DOHH2 (cell line): ENCODE results near the gene TNFAIP8L2.
A peak's percentile ranks its signal among the peaks of the same experiment; 100 is the strongest.

Source experiments
- H3F3A ChIP-seq: fragments of 200-600 bp; sonication (generic), shearing (Covaris generic); 2 replicates; pipeline ENCODE4 v1.6.0; 2016; ENCODE audit warnings: antibody characterized with exemption, mild to moderate bottlenecking; ENCODE audit not compliant: control insufficient read depth, insufficient read depth
- H3K27ac ChIP-seq: fragments of 200-600 bp; sonication (generic); 2 replicates; pipeline ENCODE4 v1.5.1; 2014; ENCODE audit warnings: low read depth, mild to moderate bottlenecking, low read length, moderate library complexity
- H3K27me3 ChIP-seq: fragments of 200-600 bp; sonication (generic); 2 replicates; pipeline ENCODE4 v1.6.1; 2014; ENCODE audit warnings: mild to moderate bottlenecking, low read length, mixed read lengths; ENCODE audit not compliant: control insufficient read depth
- H3K36me3 ChIP-seq: fragments of 200-600 bp; sonication (generic); 2 replicates; pipeline ENCODE4 v1.6.1; 2014; ENCODE audit warnings: mild to moderate bottlenecking, low read length, moderate library complexity, mixed read lengths; ENCODE audit not compliant: control insufficient read depth
- H3K4me1 ChIP-seq: fragments of 200-600 bp; sonication (generic); 2 replicates; pipeline ENCODE4 v1.6.1; 2014; ENCODE audit warnings: mild to moderate bottlenecking, low read length, mixed read lengths; ENCODE audit not compliant: control insufficient read depth
- H3K4me2 ChIP-seq: fragments of 200-600 bp; sonication (generic); 2 replicates; pipeline ENCODE4 v1.6.0; 2014; ENCODE audit warnings: mild to moderate bottlenecking, low read length, moderate library complexity
- H3K4me3 ChIP-seq: fragments of 200-600 bp; sonication (generic); 2 replicates; pipeline ENCODE4 v1.5.1; 2014; ENCODE audit warnings: mild to moderate bottlenecking, low read length, mixed read lengths
- H3K79me2 ChIP-seq: fragments of 200-600 bp; sonication (generic); 2 replicates; pipeline ENCODE4 v1.6.1; 2014; ENCODE audit warnings: mild to moderate bottlenecking, low read length, mixed read lengths; ENCODE audit not compliant: control insufficient read depth
- H3K9me2 ChIP-seq: fragments of 200-600 bp; sonication (generic); replicated peaks from 2 replicates; pipeline ENCODE4 v1.6.1; 2014; ENCODE audit warnings: mild to moderate bottlenecking, low read length, mixed read lengths; ENCODE audit not compliant: control insufficient read depth
- H3K9me3 ChIP-seq: fragments of 200-600 bp; sonication (generic); 2 replicates; pipeline ENCODE4 v1.6.1; 2014; ENCODE audit warnings: antibody characterized with exemption, low read length, mixed read lengths; ENCODE audit not compliant: control insufficient read depth, insufficient read depth
- H4K20me1 ChIP-seq: fragments of 200-600 bp; sonication (generic); 2 replicates; pipeline ENCODE4 v1.6.0; 2014; ENCODE audit warnings: low read depth, mild to moderate bottlenecking, antibody characterized with exemption, low read length, moderate library complexity; ENCODE audit not compliant: control insufficient read depth, insufficient read depth
- EZH2phosphoT487 ChIP-seq: fragments of 200-600 bp; sonication (generic); IDR thresholded peaks from 2 replicates; pipeline ENCODE4 v1.6.1; 2017; ENCODE audit warnings: borderline replicate concordance, mild to moderate bottlenecking, antibody characterized with exemption, low read length, moderate library complexity, mixed read lengths
- TF ChIP-seq, protein P1 (sequence below): fragments of 200-600 bp; sonication (generic); IDR thresholded peaks from one replicate; pipeline ENCODE4 v1.5.1; 2014; ENCODE audit warnings: antibody characterized with exemption, mild to moderate bottlenecking, low read depth, low read length; ENCODE audit not compliant: poor library complexity, severe bottlenecking

TNFAIP8L2 gene

GRCh38 chr1:151146072-151146411 lies 10.4 kb upstream of the TNFAIP8L2 start:
- no peaks in the 10 kb centered on the region for H3K27me3 ChIP-seq
- H3K27ac ChIP-seq = no peak overlapping the region
- TF ChIP-seq EZH2phosphoT487 = no peak
- TF ChIP-seq, protein P1, sequence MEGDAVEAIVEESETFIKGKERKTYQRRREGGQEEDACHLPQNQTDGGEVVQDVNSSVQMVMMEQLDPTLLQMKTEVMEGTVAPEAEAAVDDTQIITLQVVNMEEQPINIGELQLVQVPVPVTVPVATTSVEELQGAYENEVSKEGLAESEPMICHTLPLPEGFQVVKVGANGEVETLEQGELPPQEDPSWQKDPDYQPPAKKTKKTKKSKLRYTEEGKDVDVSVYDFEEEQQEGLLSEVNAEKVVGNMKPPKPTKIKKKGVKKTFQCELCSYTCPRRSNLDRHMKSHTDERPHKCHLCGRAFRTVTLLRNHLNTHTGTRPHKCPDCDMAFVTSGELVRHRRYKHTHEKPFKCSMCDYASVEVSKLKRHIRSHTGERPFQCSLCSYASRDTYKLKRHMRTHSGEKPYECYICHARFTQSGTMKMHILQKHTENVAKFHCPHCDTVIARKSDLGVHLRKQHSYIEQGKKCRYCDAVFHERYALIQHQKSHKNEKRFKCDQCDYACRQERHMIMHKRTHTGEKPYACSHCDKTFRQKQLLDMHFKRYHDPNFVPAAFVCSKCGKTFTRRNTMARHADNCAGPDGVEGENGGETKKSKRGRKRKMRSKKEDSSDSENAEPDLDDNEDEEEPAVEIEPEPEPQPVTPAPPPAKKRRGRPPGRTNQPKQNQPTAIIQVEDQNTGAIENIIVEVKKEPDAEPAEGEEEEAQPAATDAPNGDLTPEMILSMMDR = no peak

GRCh38 chr1:151146412-151147131 lies 9.9 kb upstream of the TNFAIP8L2 start, which contains the start of gene SEMA6C:
TSS of gene SEMA6C (minus strand) at chr1:151146631. CDS start at chr1:151142621, 4,010 bp downstream.
- Histone ChIP-seq H3K9me2 (no peaks in the 10 kb centered on the region), H3K4me1 (peaks cover 57% of the 10 kb centered on the region), H3K79me2 (no peaks in the 10 kb centered on the region), H3K4me2 (peak within 1 kb of the TSS; percentile 91), H4K20me1 (no peaks in the 10 kb centered on the region), H3K27me3 (no peaks in the 10 kb centered on the region), H3K36me3 (no peaks in the 10 kb centered on the region), H3K9me3 (no peaks in the 10 kb centered on the region), H3K4me3 (peak within 1 kb of the TSS; percentile 73), H3K27ac (no peak within 1 kb of the TSS), H3F3A (0 out of 2 replicates have a peak, but pooled peaks cover 2% of the 10 kb centered on the region)
- TF ChIP-seq, protein P1 = no peak
- TF ChIP-seq EZH2phosphoT487 = no peak

More at GRCh38 chr1:151146072-151146411, 10.4 kb upstream of the TNFAIP8L2 start:
- no peaks in the 10 kb centered on the region for H3K36me3 ChIP-seq
- H4K20me1 ChIP-seq = no peaks in the 10 kb centered on the region
- H3K4me3 ChIP-seq = peak overlapping the region; percentile 73
- H3K79me2 ChIP-seq = no peaks in the 10 kb centered on the region
- H3K9me2 ChIP-seq = no peaks in the 10 kb centered on the region
- H3K4me2 ChIP-seq = peak overlapping the region; percentile 91
- no peaks in the 10 kb centered on the region for H3K9me3 ChIP-seq
- H3K4me1 ChIP-seq = peaks cover 57% of the 10 kb centered on the region
- 0 out of 2 replicates have a peak, but pooled peaks cover 2% of the 10 kb centered on the region for H3F3A ChIP-seq

GRCh38 chr1:151147132-151147503 lies 9.3 kb upstream of the TNFAIP8L2 start:
- Histone ChIP-seq H4K20me1 (no peaks in the 10 kb centered on the region), H3F3A (0 out of 2 replicates have a peak, but pooled peaks cover 2% of the 10 kb centered on the region), H3K4me2 (peak overlapping the region; percentile 91), H3K4me1 (peaks cover 51% of the 10 kb centered on the region), H3K9me2 (no peaks in the 10 kb centered on the region), H3K9me3 (no peaks in the 10 kb centered on the region), H3K36me3 (no peaks in the 10 kb centered on the region), H3K79me2 (no peaks in the 10 kb centered on the region), H3K27ac (no peak overlapping the region), H3K27me3 (no peaks in the 10 kb centered on the region), H3K4me3 (peak overlapping the region; percentile 73)
- TF ChIP-seq EZH2phosphoT487 = no peak
- TF ChIP-seq, protein P1 = no peak
